ENCODE measurements around the gene NAXE.
A peak's percentile ranks its signal among the peaks of the same experiment; 100 is the strongest.
"Not testable (repeated sequence)": the region's sequence is repeated elsewhere in the genome, so short reads cannot be mapped to it uniquely, and the experiment has no call there.

Gene NAXE

DNA sequence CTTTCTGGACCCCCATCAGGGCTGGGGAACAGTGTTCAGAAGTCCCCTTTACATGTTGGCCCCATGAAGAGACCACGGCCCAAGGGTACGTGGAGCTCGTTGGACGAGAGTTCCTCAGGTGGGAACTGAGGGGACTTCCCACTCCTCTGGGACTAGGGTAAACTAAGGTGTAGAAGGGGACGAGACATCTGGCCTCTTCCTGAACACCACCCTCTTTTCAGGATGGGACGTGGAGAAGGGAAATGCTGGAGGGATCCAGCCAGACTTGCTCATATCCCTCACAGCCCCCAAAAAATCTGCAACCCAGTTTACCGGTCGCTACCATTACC, 2.0 kb downstream of the NAXE start:
- no peak for DNase-seq

DNA sequence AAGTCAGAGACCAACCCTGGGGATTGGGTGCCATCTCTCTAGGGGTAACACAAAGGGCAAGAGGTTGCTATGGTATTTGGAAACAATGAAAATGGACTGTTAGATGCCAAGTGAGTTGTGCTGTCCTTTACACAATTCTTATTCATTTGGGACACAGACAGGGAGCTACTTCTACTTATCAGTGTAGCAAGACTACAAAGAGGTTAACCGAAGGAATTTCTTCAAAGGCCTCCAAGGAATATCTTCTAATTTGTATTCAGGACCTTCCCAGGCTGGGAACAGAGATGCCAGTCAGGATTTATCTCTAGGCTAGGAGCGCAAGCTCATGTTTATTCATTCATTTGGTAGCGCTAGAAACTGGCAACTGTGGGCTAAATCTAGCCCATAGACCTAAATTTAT, 2.6 kb downstream of the NAXE start:
- DNase-seq: no peak

DNA sequence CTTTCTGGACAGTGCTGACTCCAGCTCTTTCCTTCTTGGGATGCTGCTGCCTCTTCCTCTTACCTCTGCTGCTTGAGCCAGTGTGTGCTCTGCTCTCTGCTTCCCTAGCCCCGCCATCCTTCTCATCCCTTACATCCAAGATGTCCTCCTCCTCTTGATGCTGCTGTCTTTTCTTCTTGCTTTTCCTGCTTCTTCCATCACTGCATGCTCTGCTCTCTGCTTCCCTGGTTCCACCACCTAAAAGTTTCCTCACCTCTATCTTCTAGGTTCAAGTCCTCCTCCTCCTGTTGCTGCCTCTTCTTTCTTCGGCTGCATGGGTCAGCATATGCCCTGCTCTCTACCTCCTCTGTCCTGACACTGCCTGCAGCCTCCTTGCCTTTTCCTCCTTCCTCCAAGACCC, 3.4 kb downstream of the NAXE start:
- no peak for DNase-seq

DNA sequence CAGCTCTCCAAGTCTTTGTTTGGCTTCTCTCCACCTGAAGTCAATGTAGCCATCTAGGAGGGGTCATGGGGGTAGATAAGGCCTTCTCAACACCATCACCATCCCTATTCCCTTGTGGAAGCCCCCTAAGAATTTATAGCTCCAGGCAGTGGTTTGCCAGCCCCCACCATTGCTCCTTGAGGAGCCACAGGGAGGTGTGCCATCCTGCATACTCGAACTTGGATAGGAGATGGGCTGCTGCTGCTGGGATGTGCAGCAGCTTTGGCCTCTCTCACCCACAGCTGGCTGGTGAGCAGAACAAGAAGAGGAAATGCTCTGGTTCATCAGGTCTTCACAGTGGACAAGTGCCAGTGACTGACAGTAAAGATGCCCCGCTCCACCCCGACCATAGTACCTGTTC, 4.8 kb downstream of the NAXE start:
- no peak for DNase-seq

DNA sequence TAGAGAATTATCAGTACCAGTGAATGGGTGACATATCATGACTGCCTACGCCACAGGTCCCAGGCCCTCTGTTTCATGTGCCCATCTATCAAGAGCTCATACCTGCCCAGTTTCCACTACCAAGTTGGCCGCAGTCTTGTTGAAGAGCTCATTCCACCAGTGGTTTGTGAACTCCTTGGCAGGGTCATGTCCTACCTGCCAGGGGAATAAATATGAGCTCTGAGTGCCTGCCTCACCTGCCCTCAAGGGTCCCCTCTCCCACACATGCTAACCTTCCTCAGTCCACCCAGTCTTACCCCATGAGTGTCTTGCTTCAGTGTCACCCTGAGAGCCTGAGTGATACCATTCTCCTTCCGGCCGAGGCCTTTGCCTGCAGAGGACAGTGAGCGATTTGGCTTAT, 6.5 kb downstream of the NAXE start:
- no peak for DNase-seq

DNA sequence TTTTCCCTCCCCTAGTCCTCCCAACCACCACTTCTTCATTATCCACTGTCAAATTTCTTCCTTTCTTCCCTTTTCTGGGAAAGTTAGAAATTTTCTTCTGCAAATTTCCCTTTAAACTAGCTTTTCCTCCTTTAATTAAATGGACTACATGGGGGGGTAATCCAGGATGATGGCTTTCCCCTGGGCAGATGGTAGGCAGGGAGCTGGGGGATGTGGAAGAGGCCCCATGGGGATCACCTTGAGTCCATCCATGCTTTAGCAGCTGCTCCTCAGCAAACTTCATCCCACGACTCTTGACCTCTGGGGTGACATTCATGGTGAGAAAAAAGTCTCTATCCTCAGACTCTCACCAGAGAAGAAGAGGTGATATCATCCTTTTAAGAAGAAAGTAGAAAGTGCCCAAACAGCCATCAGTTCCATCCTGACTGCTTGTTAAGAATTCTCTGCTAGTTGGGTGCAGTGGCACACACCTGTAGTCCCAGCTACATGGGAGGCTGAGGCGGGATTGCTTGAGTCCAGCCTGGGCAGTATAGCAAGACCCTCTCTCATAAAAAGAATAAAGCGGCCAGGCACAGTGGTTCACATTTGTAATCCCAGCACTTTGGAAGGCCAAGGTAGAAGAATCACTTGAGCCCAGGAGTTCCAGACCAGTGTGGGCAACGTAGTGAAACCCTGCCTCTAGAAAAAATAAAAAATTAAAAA, 7.3 kb downstream of the NAXE start:
- DNase-seq: no peak

DNA sequence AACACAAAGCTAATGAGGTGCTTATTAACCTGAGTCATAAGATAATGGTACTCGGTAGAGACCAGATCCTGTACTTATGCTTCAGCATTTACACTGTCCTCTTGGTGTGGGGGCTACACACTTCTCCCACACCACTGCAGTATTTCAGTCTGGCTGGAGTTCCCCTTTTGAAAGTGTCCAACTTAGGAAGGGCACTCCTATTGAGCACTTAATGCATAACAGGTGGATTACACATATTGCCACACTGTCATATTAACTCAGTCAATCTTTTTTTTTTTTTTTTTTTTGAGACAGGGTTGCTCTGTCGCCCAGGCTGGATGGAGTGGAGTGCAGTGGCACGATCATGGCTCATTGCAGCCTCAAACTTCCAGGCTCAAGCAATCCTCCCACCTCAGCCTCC, 8.2 kb downstream of the NAXE start:
- DNase-seq: no peak

DNA sequence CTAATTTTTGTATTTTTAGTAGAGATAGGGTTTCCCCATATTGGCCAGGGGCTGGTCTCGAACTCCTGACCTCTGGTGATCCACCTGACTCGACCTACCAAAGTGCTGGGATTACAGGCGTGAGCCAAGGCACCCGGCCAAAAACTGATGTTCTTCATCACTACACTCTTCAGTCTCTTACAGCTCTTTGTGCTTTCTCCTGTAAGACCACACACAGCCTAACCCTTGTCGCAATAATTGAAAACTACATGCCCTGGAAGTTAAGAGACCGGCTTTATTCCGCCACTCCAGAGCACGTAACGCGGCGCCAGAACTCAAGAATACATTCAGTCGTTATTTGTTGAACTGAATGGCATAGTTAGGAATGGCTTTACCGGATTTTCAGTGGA, 9.2 kb downstream of the NAXE start:
- no peak for DNase-seq

DNA sequence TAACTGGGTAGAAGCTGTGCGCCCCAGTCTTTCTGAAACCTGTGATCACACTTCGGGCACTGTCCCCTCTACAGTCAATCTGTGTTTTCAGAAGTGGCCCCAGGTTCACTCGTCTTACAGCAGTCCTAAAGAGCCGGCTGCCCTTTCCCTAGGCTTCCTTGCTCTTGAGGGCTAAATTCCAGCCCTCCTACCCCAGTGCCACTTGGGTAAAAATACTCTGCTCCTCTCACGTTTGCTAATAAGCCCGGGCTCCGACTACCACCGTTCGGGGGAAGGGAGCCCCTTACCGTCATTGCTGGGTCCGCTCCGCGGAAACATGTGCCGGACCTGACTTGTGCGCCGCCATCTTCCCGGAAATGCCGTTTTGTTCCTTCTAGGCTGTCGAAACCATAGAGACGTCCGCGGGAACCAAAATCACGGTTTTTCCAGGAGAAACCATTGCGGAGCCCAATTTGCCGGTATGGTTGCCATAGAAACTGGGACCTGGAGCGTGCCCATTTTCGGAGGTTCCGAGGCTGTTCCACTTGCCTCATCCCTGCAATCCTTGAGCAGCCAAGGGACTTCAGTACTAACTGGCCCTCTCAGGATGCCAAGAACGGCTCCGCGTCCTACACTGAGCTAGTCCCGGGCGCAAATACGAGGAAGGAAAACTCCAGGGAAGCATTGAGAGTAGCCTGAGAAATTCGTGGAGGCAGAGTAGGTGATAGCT, 9.7 kb downstream of the NAXE start, which contains the start of gene GPATCH4:
Gene GPATCH4, minus strand, starts transcription at position 358 of the 709 bp plus-strand sequence.
- DNase-seq: peak in 12 of 14 donors; percentile 45 to 97 (median 74)

DNA sequence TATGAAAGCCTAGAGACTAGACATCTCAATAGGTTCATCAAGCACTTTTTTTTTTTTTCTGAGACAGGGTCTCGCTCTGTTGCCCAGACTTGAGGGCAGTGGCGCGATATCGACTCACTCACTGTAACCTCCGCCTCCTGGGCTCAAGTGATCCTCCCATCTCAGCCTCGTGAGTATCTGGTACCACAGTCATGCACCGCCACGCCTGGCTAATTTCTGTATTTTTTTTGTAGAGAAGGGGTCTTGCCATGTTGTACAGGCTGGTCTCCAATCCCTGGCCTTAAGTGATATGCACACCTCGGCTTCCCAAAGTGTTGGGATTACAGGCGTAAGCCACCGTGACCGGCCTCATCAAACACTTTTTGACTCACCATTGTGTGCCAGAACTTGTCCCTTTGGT, 10.3 kb downstream of the NAXE start:
- DNase-seq: no peak

DNA sequence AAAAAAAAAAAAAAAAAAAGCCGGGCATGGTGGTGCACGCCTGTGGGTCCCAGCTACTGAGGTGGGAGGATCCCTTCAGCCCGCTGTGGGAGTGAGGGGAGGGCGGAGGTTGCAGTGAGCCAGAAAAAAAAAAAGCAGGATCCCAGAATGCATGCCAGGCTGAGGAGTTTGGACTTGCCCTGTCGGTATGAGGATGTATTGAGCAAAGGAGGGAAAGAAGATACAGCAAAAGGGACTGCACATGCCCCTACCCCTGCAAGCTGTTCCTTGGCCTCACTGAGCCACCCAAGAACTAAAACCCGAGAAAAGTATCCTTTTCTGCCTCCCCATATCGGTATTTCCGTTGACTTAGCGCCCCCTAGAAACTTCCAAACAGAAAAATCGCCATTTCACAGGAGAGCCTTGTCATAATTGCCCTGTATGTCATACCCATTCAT, 11.0 kb downstream of the NAXE start:
- DNase-seq: no peak

DNA sequence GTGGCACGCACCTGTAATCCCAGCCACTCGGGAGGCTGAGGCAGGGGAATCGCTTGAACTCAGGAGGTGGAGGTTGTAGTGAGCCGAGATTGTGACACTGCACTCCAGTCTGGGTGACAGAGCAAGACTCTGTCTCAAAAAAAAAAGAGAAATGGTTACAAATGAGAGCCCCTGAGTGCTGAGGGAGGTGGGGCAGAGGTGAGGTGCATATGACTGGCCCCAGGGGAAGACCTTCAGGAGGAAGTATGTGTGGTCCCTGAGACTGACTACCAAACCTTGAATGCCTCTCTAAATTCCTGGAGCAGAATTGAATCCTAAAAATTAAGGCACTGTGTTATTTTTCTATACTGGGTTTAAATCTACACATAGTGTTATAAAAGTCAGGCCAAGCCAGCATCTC, 15.8 kb downstream of the NAXE start:
- not testable (repeated sequence) for DNase-seq

DNA sequence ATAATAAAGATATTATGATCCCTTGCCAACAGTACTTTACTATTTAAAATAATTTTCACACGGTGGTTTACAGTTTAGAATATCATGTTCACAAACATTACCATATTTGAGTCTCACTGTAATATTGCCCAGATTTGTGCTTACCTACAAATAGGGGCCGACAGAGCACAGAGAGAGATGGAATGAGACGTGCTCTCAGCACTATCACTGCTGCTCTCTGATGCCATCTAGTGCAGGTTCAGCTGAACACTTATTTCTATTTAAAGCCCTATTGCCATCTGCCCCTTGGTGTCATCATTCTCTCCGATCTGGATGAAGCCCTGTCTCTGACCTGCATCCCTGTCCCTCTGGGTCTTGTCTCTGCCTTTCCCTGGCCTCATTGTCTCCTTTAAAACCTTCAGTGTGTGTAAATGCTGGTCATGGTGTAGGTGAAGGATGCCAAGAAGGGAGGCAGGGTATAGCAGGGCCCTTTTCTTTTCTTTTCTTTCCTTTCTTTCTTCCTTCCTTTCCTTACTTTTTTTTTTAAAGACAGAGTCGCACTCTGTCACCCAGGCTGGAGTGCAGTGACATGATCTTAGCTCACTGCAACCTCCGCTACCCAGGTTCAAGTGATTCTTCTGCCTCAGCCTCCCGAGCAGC, 16.6 kb downstream of the NAXE start:
- peak in 11 of 14 donors; percentile 9 to 89 (median 36) for DNase-seq

DNA sequence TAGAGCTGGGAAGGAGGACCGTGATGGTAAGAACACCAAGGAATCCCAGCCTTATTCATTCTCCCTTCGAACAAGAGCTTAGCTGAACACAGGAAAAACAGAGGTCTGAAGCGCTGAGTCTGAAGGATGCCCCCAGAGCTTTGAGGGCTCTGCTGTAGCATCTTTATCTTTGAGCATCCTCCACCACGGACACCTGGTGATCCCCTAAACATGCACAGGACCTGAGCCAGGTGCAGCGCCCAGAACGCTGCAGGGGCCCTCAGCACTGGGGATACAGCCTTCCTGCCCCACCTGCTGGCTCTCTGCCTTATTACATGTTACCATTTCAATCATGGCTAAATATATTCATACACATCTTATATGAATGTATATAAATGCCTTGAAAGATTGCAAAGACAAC, 17.4 kb downstream of the NAXE start:
- peak in 1 of 14 donors; percentile 36 for DNase-seq

DNA sequence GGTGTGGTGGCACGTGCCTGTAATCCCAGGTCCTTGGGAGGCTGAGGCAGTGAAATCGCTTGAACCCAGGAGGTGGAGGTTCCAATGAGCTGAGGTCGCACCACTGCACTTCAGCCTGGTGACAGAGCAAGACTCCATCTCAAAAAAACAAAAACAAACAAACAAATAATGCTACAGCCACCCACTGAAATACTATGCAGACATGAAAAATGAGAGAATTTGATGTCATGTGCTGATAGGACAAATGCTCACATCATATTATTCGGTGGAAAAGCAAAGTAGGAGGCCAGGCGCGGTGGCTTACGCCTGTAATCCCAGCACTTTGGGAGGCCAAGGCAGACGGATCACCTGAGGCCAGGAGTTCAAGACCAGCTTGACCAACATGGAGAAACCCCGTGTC, 18.5 kb downstream of the NAXE start:
- not testable (repeated sequence) for DNase-seq

DNA sequence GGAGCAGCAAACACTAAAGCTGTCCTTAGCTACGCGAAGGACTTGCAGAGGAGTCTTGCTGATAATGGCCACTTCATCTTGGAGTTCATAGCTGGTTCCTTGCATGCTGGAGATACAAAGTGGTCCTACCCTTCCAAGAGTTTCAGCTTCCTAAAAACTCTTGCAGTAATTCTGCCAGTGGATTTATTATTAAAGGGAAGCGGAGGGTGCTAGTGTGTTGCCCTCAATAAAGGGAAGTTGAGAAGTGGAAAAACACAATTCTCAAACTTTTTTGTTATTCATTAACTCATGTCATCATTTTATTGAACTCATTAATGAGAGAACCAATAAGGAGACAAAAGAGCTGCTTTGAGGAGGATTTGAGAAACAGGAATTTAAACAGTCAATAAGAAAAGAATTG, 21.1 kb downstream of the NAXE start:
- DNase-seq: no peak

DNA sequence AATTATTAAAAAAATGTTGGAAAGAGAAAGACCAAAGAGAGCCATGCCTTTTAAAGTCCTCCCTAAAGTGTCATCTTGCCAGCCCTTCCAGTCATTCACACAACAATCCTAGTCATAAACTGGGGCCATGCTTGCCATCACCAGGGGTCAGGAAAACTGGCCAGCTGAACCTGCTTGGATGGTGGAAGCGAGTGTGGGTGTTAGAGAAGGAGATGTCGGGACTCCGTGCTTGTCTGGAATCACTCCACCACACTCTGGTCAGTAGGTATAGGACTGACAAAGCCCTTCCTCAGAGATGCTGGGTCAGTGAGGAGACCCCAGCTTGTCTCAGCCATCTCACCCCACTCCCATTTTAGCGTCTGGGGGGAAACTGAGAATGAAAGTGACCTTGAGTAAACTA, 24.4 kb downstream of the NAXE start:
- peak in 6 of 14 donors; percentile 13 to 80 (median 38) for DNase-seq

DNA sequence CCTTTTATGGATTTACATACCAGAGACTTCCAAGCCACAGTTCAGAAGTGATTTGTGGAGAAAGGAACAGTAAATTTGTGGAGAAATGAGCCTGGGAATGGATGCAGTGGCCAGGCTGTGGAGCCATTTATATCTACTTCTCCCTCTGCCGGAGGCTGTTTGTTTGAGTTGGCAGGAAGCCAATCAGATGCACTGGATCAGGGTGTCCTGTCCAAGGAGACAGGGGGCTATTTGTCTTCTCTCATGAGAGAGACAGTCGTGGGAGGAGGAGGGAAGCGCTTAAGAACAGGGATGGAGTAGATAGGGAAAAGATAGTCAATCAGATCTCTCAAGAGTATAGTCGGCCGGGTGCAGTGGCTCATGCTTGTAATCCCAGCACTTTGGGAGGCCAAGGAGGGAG, 24.9 kb downstream of the NAXE start:
- DNase-seq: peak in 12 of 14 donors; percentile 13 to 80 (median 59)

DNA sequence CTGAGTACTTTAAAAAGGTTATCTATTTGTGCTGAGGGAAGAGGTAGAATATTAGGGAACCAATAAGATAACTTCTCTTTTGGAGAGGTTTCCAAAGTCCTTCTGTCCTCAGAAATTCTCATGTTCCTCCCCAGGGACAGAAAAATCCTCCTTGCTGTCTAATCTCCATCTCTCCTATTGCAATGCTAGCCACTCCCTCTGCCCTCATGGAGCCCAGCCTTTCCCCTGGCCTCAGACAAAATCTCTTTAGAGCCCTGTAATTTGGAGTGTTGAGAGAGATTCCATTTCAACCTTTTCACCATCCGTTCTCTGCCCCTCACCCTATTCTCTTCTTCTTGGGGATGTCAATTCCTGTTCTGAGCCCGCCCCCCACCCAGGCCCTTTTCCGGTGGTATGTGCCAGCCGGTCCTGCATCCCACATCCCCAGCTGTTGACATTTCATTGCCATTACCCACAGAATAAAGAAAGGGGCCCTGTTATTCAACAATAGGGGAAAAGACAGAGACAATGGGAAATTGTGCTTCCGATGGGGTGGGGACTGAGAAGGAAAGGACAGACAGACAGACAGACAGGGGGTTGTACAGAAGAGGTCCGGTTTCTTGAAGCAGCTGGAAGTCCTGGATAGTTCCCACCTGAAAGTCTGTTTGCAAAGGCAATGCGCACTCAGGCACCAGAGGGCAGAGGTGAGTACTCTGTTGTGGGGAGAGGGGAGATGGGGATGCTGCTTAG, 27.4 kb downstream of the NAXE start, which contains the start of gene HAPLN2:
Gene HAPLN2, plus strand, starts transcription at position 563 of the 729 bp plus-strand sequence. CDS start 4,076 bp downstream, outside the sequence.
- peak in 10 of 14 donors; percentile 22 to 88 (median 63) for DNase-seq

DNA sequence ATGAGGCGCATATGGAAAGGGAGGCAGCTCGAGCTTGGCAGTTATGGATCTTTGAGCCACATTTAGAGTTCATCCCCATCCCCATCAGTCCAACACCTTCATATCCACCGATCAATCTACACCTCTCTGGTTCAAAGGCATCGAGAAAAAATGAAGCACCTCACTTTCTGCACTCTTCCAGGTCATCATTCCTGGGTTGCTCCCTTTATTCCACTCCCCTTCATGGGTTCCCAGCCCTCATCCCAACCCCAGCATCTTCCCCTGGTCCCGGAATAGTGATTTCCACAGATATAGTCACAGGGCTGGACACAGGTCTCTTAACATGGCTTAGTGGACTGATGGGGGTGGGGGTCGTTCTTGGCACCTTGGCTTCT, 28.0 kb downstream of the NAXE start:
- peak in 1 of 14 donors; percentile 46 for DNase-seq

DNA sequence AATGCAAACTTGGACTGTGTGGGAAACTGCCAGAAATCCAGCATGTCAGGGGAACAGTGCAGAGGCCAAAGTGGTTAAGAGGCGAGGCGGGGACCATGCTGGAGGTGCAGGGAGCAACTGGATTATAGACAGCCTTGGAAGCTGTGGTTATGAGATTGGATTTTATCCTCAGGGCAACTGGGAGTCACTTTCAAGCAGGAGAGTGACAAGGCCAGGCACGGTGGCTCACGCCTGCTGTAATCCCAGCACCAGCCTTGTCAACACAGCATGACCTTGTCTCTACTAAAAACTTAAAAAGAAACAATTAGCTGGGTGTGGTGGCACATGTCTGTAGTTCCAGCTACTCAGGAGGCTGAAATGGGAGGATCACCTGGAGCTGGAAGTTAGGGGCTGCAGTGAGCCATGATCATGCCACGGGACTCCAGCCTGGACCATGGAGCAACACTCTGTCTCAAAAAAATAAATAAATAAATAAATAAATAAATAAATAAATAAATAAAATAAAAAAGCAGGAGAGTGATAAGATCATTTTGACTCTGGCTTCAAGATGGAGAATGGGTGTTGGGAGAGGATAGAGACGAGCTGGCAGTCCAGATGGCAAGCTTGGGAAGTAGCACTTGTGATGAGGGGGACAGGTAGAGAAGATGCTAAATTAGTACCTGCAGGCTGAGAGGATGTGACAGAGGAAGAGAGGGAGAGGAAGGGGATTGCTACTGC, 31.2 kb downstream of the NAXE start:
- DNase-seq: no peak
